HUES6 (cell line): ENCODE results near the gene PPARGC1A.

ENCODE experiments used
- H3K27ac ChIP-seq: 2 replicates; pipeline ENCODE4 v1.7.0; 2013; ENCODE audit warnings: low read depth, mild to moderate bottlenecking, low read length, inconsistent platforms
- H3K27me3 ChIP-seq: 2 replicates; pipeline ENCODE4 v1.6.1; 2013; ENCODE audit warnings: low read length; ENCODE audit not compliant: control insufficient read depth, insufficient read depth
- H3K36me3 ChIP-seq: 2 replicates; pipeline ENCODE4 v1.6.1; 2013; ENCODE audit warnings: low read length; ENCODE audit not compliant: control insufficient read depth, insufficient read depth
- H3K4me1 ChIP-seq: 2 replicates; pipeline ENCODE4 v1.6.1; 2013; ENCODE audit warnings: low read length; ENCODE audit not compliant: control insufficient read depth, insufficient read depth
- H3K4me3 ChIP-seq: 2 replicates; pipeline ENCODE4 v1.5.1; 2013; ENCODE audit warnings: low read depth, low read length
- H3K9ac ChIP-seq: one replicate; pipeline ENCODE4 v1.6.1; 2013; ENCODE audit warnings: mild to moderate bottlenecking, low read length
- H3K9me3 ChIP-seq: 2 replicates; pipeline ENCODE4 v1.6.1; 2013; ENCODE audit warnings: low read depth, low read length; ENCODE audit not compliant: control insufficient read depth, insufficient read depth

Gene PPARGC1A

GRCh38 chr4:23889391-23889790 lies 456 bp downstream of the PPARGC1A start:
- Histone ChIP-seq H3K4me3 (peak overlapping the region; percentile 73), H3K27me3 (peaks cover 19% of the 10 kb centered on the region), H3K4me1 (peaks cover 56% of the 10 kb centered on the region), H3K9me3 (no peaks in the 10 kb centered on the region), H3K36me3 (no peaks in the 10 kb centered on the region), H3K27ac (no peak overlapping the region), H3K9ac (peak overlapping the region; percentile 22)

DNA sequence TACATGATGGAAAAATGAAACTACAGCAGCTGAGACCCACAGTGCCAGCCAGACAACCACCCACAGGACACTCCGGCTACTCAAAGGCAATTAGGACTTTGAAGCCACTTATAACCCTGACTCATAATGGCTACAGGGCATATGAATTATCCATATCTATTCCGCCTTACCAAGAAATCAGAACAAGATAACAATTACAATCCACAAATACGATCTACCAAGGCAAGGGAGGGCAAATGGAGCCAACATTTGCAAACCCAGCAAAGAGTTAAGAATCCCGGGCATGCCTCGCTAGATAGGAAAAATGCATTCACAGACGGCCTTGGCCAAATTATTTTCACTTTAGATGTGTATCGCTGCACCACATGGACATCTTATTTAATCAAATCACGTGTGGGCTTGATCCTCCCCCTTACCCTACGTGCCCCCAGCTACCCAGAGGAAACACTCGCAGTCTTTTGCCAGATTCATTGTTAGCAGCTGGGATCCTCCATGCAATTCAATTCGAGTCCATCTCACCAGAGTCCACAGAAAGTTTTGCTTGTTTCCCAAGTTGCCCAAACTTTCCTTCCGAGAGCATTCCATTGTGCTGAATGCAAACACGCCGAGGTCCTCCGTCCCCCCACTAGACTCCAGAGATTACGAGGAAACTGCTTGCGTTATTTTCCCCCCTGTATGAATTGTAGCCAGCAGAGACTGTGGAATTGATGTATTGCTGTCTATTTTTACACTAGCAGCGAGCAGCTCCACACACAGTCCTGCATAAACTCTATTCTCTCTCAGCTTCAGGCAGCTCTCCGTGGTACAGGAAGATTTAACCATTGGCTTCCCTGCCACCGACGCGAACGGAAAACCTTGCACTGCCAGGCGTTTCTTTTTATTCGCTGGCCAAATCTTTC lies 1.2 kb downstream of the PPARGC1A start:
- H3K27ac ChIP-seq, result no peak overlapping the region
- no peaks in the 10 kb centered on the region for H3K9me3 ChIP-seq
- peaks cover 56% of the 10 kb centered on the region for H3K4me1 ChIP-seq
- H3K9ac ChIP-seq, result peak overlapping the region; percentile 61
- no peaks in the 10 kb centered on the region for H3K36me3 ChIP-seq
- H3K4me3 ChIP-seq, result peak overlapping the region; percentile 73
- H3K27me3 ChIP-seq, result peaks cover 19% of the 10 kb centered on the region

DNA sequence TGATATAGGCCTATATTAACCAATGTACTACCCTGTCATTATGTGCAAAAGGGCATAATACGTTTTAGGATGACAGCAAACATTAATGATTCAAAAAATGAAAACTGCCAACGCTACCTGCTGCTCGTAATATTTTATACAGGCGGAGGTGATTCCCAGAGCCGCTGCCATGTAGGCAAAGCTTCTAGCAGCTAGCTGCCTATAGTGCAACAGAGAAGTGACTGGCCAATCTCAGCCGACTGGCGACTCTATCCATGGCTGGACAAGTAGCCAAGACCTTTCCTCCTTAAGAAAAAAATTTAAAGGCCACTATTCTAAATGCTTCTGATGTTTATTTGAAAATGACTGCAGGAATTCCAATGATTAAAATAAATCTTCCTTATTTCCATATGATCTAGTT lies 1.9 kb downstream of the PPARGC1A start:
- Histone ChIP-seq H3K4me1 (peaks cover 56% of the 10 kb centered on the region), H3K9me3 (no peaks in the 10 kb centered on the region), H3K27ac (no peak overlapping the region), H3K27me3 (peaks cover 19% of the 10 kb centered on the region), H3K4me3 (peak overlapping the region; percentile 73; the same call in 1 of the 2 replicates), H3K36me3 (no peaks in the 10 kb centered on the region), H3K9ac (no peak overlapping the region)

DNA sequence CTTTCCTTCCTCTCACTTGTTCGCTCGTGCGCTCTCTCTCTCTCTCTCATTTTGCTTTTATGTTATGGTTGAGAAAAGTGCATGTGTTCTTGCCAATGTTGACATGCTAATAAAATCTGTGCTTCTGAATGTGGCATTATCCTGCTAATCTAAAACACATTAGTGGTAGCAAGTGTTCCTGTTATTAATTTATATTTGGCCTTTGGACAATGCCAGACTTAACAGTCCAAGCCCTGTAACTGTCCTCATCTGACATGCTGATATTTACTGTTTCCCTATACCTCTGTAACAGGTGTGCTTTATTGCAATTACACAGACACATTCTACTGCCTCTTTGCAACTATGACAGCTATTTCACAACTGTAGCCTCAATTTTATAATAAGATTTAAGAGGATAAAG lies 2.7 kb downstream of the PPARGC1A start:
- peaks cover 19% of the 10 kb centered on the region for H3K27me3 ChIP-seq
- H3K9ac ChIP-seq, result no peak overlapping the region
- H3K4me1 ChIP-seq, result peaks cover 56% of the 10 kb centered on the region
- H3K27ac ChIP-seq, result no peak overlapping the region
- no peak overlapping the region for H3K4me3 ChIP-seq
- no peaks in the 10 kb centered on the region for H3K9me3 ChIP-seq
- H3K36me3 ChIP-seq, result no peaks in the 10 kb centered on the region

DNA sequence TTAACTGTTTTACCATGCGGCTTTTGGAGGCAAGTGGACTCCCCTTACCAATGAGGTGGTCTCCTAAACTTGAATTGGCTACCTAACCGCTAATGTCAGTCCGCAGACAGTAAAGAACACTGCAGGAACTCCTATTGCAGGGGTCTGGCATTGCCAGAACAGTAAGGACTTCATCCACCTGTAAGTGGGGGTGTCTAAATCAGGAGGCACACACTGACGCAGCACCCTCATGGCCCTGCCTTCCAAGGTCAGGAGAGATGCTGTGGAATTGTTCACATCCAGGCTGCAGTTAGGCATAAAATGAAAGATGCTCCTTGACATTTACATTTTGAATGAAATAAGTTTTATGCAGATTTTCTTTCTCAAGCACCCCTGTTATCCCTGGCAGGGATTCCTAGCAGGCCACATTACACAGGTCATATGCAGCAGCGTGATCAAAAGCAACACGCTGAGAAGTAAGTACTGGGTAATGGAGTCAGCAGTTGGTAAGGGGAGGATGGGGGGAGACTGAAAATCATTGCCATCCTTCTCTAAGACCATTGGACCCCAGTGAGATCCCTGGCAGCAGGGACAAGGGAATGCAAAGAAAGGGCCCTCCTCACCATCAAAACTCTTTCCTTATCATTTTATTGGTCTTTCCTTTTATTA lies 3.8 kb downstream of the PPARGC1A start:
- no peaks in the 10 kb centered on the region for H3K9me3 ChIP-seq
- H3K27ac ChIP-seq, result no peak overlapping the region
- H3K36me3 ChIP-seq, result no peaks in the 10 kb centered on the region
- H3K9ac ChIP-seq, result no peak overlapping the region
- H3K4me1 ChIP-seq, result peaks cover 60% of the 10 kb centered on the region
- 0 out of 2 replicates have a peak overlapping the region, but pooled peaks have one; percentile 1 for H3K4me3 ChIP-seq
- H3K27me3 ChIP-seq, result peaks cover 19% of the 10 kb centered on the region

DNA sequence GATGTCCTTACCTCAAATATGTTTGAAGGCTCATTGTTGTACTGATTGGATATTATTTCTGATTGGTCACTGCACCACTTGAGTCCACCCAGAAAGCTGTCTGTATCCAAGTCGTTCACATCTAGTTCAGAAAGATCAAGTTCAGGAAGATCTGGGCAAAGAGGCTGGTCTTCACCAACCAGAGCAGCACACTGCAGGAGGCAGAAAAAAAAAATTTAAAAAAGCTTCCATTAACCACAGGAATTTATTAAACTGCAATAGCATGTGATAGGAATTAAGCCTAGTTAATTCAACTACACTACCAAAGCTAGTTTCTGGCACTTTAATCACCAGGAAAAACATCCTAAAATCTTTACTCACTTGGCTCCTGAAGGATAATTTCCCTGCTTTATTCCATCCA lies 5.1 kb downstream of the PPARGC1A start:
- Histone ChIP-seq H3K9ac (no peak overlapping the region), H3K27ac (no peak overlapping the region)

GRCh38 chr4:23884261-23884660 lies 5.6 kb downstream of the PPARGC1A start:
- H3K27me3 ChIP-seq, result peaks cover 12% of the 10 kb centered on the region
- H3K4me1 ChIP-seq, result peaks cover 61% of the 10 kb centered on the region
- H3K36me3 ChIP-seq, result no peaks in the 10 kb centered on the region
- no peaks in the 10 kb centered on the region for H3K9me3 ChIP-seq
- H3K4me3 ChIP-seq, result no peak overlapping the region
- H3K27ac ChIP-seq, result no peak overlapping the region
- no peak overlapping the region for H3K9ac ChIP-seq

More for the DNA sequence above, 5.1 kb downstream of the PPARGC1A start:
- Histone ChIP-seq H3K9me3 (no peaks in the 10 kb centered on the region), H3K27me3 (peaks cover 16% of the 10 kb centered on the region), H3K4me1 (peaks cover 61% of the 10 kb centered on the region), H3K4me3 (no peak overlapping the region), H3K36me3 (no peaks in the 10 kb centered on the region)

DNA sequence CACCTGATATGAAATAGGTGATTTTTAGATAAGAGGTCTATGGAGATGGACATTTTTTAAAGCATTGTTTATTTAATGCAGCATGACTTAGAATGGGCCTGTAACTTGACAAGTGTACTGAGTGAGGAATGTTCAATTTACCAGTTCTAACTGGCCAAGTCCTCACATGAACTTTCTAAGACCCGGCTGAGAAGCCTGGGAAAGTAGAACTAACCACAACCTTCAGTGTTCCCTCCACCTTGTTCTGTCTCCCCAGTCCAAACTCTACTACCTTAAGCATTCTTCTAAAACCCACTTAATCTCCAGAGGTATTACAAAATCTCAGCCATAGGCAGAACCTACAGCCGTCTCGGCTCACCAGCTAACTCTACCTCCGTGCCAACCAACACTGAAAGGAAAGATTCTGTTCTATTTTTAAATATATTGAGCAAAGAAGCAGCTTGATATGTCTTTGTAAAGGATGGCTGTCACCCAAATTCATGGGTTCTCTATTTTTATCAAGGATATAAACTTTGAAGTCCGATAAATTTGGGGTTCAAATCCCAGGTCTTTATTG lies 6.8 kb downstream of the PPARGC1A start:
- peaks cover 63% of the 10 kb centered on the region for H3K4me1 ChIP-seq
- H3K9ac ChIP-seq, result no peak overlapping the region

GRCh38 chr4:23881674-23882337 lies 8.0 kb downstream of the PPARGC1A start:
- H3K9ac ChIP-seq, result no peak overlapping the region
- H3K4me3 ChIP-seq, result no peak overlapping the region
- no peaks in the 10 kb centered on the region for H3K27me3 ChIP-seq
- no peak overlapping the region for H3K27ac ChIP-seq
- no peaks in the 10 kb centered on the region for H3K9me3 ChIP-seq
- no peaks in the 10 kb centered on the region for H3K36me3 ChIP-seq
- peaks cover 64% of the 10 kb centered on the region for H3K4me1 ChIP-seq

More for the DNA sequence above, 6.8 kb downstream of the PPARGC1A start:
- Histone ChIP-seq H3K27me3 (no peaks in the 10 kb centered on the region; the same call in 1 of the 2 replicates), H3K27ac (no peak overlapping the region), H3K36me3 (no peaks in the 10 kb centered on the region), H3K4me3 (no peak overlapping the region), H3K9me3 (no peaks in the 10 kb centered on the region)

DNA sequence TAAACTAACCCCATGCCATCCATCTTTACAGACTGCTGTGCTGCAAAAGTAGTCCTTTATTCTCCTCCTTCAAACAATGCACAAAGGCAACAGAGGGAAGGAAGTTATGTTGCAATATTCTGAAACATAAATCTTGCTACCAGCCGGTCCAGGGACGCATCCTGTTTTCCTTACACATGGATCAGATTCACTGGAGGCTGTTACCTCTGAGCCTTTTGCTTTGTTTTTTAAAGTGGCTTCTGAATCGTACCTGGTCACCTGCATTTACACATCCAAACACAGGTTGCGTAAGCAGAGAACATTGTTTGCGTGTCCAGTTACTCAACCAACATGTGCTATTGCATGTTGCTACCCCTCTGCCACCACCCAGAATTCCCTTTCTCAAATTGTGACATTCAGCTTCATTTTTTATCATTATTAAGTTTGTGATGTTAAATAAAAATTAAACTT lies 8.8 kb downstream of the PPARGC1A start:
- no peaks in the 10 kb centered on the region for H3K27me3 ChIP-seq
- H3K9ac ChIP-seq, result peak overlapping the region; percentile 23
- no peaks in the 10 kb centered on the region for H3K36me3 ChIP-seq

More for the DNA sequence above, 8.8 kb downstream of the PPARGC1A start:
- peaks cover 64% of the 10 kb centered on the region for H3K4me1 ChIP-seq
- peak overlapping the region; percentile 85; the same call in 1 of the 2 replicates for H3K27ac ChIP-seq
- H3K9me3 ChIP-seq, result no peaks in the 10 kb centered on the region
- no peak overlapping the region for H3K4me3 ChIP-seq
